Brain microvascular endothelial cell (primary cell): ENCODE data around the gene NF1.
"Not testable (repeated sequence)": the region's sequence is repeated elsewhere in the genome, so short reads cannot be mapped to it uniquely, and the experiment has no call there.

Experiments used
- DNase-seq: peaks from one replicate; pipeline ENCODE4 v3.0.0-alpha.2; 2020
- H3K27ac ChIP-seq: fragments of 250-450 bp; sonication (Bioruptor Pico); 2 replicates; pipeline ENCODE4 v1.5.1; 2020; ENCODE audit warnings: mild to moderate bottlenecking, moderate library complexity
- H3K27me3 ChIP-seq: fragments of 250-450 bp; sonication (Bioruptor Pico); replicated peaks from 2 replicates; pipeline ENCODE4 v1.5.1; 2020; ENCODE audit warnings: mild to moderate bottlenecking
- H3K36me3 ChIP-seq: fragments of 250-450 bp; sonication (Bioruptor Pico); replicated peaks from 2 replicates; pipeline ENCODE4 v1.5.1; 2020; ENCODE audit warnings: mild to moderate bottlenecking
- H3K4me3 ChIP-seq: 2 replicates; pipeline ENCODE4 v1.5.1; 2011; ENCODE audit warnings: low read depth, mild to moderate bottlenecking, control low read depth, low read length, moderate library complexity
- in situ Hi-C: cut with HindIII; loops from 2 replicates; pipeline ENCODE4 v1.10.0; 2017; ENCODE audit warnings: low sequenced_read_pairs, low pct_ligation_motif_present
- TF ChIP-seq, protein P1 (sequence below): IDR thresholded peaks from 2 replicates; pipeline ENCODE4 v1.5.1; 2011; ENCODE audit warnings: low read depth, mild to moderate bottlenecking, moderate library complexity, low read length, control low read depth, inconsistent platforms; ENCODE audit errors: missing control alignments

NF1 gene

DNA sequence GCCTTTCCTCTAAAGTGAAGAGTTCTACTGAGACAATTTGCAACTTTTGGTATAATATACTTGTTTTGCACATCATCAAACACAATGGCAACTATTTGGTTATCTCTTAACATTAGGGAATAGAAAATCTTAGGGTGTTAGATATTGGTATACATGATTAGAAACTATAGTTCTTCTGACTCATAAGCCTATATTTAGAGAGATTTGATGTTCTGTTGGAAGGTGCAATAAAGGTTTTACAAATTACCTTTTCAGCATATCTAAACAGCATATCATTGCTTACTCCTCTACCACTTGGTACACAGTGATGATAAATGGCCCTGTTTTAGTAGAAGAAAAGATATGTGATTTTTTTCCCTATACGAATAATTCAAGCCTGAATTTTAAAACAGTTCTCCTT lies 212.9 kb downstream of the NF1 start:
- Histone ChIP-seq H3K4me3 (no peak overlapping the region), H3K27ac (no peak overlapping the region), H3K36me3 (no peaks in the 10 kb centered on the region), H3K27me3 (no peaks in the 10 kb centered on the region)
- TF ChIP-seq, protein P1, sequence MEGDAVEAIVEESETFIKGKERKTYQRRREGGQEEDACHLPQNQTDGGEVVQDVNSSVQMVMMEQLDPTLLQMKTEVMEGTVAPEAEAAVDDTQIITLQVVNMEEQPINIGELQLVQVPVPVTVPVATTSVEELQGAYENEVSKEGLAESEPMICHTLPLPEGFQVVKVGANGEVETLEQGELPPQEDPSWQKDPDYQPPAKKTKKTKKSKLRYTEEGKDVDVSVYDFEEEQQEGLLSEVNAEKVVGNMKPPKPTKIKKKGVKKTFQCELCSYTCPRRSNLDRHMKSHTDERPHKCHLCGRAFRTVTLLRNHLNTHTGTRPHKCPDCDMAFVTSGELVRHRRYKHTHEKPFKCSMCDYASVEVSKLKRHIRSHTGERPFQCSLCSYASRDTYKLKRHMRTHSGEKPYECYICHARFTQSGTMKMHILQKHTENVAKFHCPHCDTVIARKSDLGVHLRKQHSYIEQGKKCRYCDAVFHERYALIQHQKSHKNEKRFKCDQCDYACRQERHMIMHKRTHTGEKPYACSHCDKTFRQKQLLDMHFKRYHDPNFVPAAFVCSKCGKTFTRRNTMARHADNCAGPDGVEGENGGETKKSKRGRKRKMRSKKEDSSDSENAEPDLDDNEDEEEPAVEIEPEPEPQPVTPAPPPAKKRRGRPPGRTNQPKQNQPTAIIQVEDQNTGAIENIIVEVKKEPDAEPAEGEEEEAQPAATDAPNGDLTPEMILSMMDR, result no peak
- in situ Hi-C loops, result no loop called here
- no peak for DNase-seq

DNA sequence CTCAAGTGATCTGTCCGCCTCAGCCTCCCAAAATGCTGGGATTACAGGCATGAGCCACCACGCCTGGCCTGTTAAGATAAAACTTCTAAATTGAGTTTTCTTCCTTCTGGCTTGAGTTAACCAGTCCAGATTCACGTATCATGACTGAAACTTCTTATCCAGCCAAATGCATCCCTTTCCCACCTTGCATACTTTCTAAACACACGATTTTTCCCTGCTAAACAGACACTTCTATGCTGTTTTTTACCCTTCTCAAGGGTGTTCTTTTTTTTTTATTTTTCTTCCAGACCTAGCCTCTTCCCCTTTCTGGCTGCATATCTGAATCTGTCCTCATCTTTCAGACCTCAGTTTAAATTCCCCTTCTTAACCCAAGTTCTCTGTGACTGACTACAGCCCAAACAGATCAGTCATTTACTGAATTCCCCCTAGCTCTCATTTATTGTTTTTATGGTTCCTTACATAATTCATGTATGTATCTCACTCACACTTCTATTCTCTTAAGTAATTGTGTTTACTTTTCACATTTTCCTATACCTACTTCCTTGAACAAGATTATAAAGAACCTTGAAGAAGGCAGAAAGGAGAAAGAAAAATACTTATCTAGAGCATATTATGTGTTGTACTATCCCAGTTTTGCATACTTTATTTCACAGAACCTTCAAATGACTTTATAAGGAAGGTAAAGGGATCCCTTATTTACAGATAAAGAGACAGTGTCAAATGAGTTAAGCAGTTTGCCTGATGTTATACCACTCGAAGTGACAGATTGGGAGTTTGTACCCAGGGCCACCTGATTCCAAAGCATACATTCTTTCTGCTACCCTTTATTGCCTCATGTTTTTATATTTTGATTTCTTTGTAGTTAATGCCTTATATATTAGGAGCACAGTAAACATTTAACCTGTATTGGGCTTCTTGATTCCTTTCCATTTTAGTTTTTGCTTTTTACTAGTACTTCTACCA lies 213.9 kb downstream of the NF1 start:
- Histone ChIP-seq H3K27me3 (no peaks in the 10 kb centered on the region), H3K27ac (no peak overlapping the region), H3K4me3 (no peak overlapping the region), H3K36me3 (no peaks in the 10 kb centered on the region)
- in situ Hi-C loops, result no loop called here
- TF ChIP-seq, protein P1, result no peak
- DNase-seq, result no peak

DNA sequence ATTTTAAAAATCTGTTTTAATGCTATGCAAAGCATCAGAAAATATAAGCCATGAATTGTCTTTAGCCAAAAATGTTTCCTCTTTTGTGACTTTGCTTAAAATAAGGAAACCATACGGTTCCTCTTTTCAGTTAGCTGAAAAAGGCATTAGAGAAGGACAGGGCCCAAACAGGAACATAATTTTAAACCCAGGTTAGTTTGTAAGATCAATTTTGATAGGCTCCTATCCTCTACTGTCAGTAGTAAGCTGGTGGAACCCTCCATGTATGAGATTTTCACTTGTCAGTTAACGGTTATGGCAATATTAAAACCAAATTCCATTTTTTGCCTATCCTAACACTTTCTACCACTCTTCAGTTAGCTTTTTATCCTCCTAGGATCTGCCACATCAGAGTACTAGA lies 214.8 kb downstream of the NF1 start:
- H3K27ac ChIP-seq, result no peak overlapping the region

DNA sequence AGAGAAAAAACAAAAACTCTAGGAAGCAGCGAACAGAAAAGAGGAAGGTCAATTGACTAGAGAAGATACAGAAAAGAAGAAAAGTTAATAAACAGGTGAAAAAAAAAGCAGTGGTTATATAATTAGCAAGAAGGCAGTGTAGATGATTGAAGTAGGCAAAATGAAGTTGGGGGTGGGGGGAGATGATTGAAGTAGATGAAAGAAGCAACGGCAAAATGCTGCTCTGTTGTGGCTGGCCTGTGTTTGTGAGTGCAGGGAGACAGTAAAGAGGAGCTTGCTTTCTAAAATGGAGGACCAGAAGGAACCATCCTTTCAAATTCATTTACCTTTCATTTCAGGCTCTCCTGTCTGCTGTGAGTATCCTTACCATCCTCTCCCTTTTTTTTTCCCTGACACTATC lies 215.5 kb downstream of the NF1 start:
- H3K36me3 ChIP-seq, result no peaks in the 10 kb centered on the region
- DNase-seq, result no peak
- TF ChIP-seq, protein P1, result no peak
- no peak overlapping the region for H3K27ac ChIP-seq
- in situ Hi-C loops, result no loop called here
- H3K4me3 ChIP-seq, result no peak overlapping the region
- no peaks in the 10 kb centered on the region for H3K27me3 ChIP-seq

More for the DNA sequence above, 214.8 kb downstream of the NF1 start:
- Histone ChIP-seq H3K27me3 (no peaks in the 10 kb centered on the region), H3K4me3 (no peak overlapping the region), H3K36me3 (no peaks in the 10 kb centered on the region)
- in situ Hi-C loops, result no loop called here
- no peak for DNase-seq
- TF ChIP-seq, protein P1, result no peak

DNA sequence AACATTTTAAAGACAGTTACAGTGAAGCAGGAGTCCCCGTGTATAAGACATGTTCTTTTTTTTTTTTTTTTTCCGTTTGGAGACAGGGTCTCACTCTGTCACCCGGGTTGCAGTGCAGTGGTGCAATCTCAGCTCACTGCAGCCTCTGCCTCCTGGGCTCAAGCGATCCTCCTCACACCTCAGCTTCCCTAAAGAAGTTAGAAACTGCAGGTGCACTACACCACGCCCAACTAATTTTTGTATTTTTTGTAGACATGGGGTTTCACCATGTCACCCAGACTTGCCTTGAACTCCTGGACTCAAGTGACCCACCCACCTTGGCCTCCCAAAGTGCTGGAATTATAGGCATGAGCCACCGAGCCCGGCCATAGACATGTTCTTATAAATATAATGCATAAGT lies 216.1 kb downstream of the NF1 start:
- Histone ChIP-seq H3K27ac (no peak overlapping the region), H3K4me3 (no peak overlapping the region), H3K36me3 (no peaks in the 10 kb centered on the region), H3K27me3 (no peaks in the 10 kb centered on the region)
- in situ Hi-C loops, result no loop called here
- DNase-seq, result no peak
- TF ChIP-seq, protein P1, result no peak

DNA sequence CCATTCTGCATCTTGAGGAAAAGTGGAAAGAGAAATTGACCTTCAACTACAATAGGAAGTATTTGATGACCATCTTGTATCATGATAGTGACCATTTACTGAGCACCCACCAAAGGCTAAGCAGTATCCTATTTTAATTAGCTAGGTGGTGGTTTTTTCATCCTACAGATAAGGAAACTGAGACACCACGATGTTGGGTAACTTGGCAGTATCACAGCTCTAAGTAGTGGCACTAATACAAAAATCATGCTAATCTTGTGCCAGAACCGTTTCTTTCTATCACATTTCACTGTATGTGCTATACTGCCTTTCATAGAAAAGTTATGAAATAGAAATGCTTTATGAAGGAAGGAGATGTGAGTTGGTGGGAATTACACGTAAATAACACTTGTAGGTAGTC lies 216.7 kb downstream of the NF1 start:
- DNase-seq, result no peak
- in situ Hi-C loops, result no loop called here
- no peak overlapping the region for H3K4me3 ChIP-seq
- H3K36me3 ChIP-seq, result no peaks in the 10 kb centered on the region
- TF ChIP-seq, protein P1, result no peak
- no peak overlapping the region for H3K27ac ChIP-seq
- H3K27me3 ChIP-seq, result no peaks in the 10 kb centered on the region

DNA sequence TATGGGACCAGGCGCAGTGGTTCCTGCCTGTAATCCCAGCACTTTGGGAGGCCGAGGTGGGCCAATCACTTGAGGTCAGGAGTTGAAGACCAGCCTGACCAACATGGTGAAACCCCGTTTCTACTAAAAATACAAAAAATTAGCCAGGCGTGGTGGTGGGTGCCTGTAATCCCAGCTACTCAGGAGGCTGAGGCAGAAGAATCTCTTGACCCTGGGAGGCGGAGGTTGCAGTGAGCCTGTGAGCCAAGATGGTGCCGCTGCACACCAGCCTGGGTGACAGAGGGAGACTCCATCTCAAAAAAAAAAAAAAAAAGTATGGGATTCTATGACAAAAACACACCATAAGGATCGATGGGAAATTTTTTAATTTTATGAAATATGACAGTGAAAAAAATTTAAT lies 217.4 kb downstream of the NF1 start:
- in situ Hi-C loops, H3K27ac ChIP-seq, DNase-seq, H3K36me3 ChIP-seq, H3K27me3 ChIP-seq, H3K4me3 ChIP-seq: not testable (repeated sequence)
